ENCODE results near the gene DBX2. TPM values are rescaled to one million over a fixed set of nuclear protein-coding genes. Genes with fewer than 3 reads are reported as not detected.

Gene DBX2
- total RNA-seq, 3 donors from 2014 or later: not detected

- Mint-ChIP-seq H3K27me3 (ENCODE audit: low read depth) (peaks cover 4% of the 10 kb centered on the region), H3K36me3 (ENCODE audit: insufficient read depth) (no peaks in the 10 kb centered on the region), H3K9me3 (no peaks in the 10 kb centered on the region), H3K4me3 (no peak overlapping the region), H3K4me1 (ENCODE audit: low read depth) (peaks cover 5% of the 10 kb centered on the region)
- no peak for ATAC-seq
- DNase-seq: no peak
Measured at GRCh38 chr12:44972746-44973421, 78.0 kb downstream of the DBX2 start.

GRCh38 chr12:44968965-44969364 is 81.9 kb downstream of the DBX2 start:
- H3K4me1 Mint-ChIP-seq (ENCODE audit: low read depth): peaks cover 7% of the 10 kb centered on the region
- no peak overlapping the region for H3K4me3 Mint-ChIP-seq
- H3K27me3 Mint-ChIP-seq (ENCODE audit: low read depth): peaks cover 4% of the 10 kb centered on the region
- peaks cover 4% of the 10 kb centered on the region for H3K9me3 Mint-ChIP-seq
- DNase-seq (no peak), ATAC-seq (no peak)
- H3K36me3 Mint-ChIP-seq (ENCODE audit: insufficient read depth): no peaks in the 10 kb centered on the region

Other genes starting within 250 kb of the DBX2 start
- 10 to 100 TPM; 19.9 to 32.0 (median 22.8) TPM for gene NELL2, start 174.8 kb downstream of the DBX2 start, total RNA-seq
- 10 to 100 TPM; 13.6 to 18.5 (median 16.3) TPM for gene ANO6, start 165.0 kb upstream of the DBX2 start, total RNA-seq

All from activated T-cell treated with anti-CD3 and anti-CD28 coated beads, Interleukin-2, amount 50 U/mL, for 4 hours (primary cell).